ENCODE results near the gene AGAP2. TPM values are rescaled to one million over a fixed set of nuclear protein-coding genes. Genes with fewer than 3 reads are reported as not detected.

AGAP2 gene
- total RNA-seq, 1 donor from 2014 or later = 1.7 TPM

DNA sequence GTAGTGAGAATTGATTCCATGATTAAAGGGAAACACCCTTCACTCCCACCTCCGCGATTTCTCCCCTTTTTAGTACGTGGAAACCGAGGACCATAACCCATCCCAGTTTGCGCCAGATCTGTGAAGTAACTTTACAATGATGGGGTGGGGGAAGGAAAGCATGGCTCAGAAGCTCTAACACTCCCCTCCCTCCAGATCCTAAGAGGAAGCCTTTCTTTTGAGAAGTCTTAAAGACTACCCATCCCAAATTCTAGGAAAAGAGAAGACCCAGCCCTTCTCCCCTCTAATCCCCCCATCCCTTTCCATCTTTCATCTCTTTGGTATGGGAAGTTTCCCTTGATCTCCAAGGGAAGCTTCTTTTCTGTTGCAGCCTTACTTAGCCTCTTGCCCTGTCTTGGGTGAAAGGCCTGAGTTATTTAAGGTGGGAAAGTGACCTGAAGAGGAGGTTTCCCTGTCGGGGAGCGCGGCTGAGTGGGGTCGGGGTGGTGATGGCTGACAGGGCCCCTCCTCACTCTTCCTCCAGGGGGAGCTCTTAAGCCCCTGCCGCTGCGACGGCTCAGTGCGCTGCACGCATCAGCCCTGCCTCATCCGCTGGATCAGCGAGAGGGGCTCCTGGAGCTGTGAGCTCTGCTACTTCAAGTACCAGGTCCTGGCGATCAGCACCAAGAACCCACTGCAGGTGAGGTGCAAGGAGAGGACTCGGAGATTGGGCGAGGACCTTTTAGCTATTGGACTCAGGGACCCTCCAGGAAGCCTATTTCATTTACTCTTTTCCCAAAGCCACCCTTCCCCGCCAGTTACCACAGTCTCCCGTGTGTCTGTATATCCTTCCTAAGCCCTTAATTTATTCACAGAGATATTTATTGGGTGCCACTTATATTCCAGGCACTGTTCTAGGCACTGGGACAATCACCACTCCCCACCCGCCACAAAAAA lies 18.1 kb upstream of the AGAP2 start:
- TF ChIP-seq, protein P1, sequence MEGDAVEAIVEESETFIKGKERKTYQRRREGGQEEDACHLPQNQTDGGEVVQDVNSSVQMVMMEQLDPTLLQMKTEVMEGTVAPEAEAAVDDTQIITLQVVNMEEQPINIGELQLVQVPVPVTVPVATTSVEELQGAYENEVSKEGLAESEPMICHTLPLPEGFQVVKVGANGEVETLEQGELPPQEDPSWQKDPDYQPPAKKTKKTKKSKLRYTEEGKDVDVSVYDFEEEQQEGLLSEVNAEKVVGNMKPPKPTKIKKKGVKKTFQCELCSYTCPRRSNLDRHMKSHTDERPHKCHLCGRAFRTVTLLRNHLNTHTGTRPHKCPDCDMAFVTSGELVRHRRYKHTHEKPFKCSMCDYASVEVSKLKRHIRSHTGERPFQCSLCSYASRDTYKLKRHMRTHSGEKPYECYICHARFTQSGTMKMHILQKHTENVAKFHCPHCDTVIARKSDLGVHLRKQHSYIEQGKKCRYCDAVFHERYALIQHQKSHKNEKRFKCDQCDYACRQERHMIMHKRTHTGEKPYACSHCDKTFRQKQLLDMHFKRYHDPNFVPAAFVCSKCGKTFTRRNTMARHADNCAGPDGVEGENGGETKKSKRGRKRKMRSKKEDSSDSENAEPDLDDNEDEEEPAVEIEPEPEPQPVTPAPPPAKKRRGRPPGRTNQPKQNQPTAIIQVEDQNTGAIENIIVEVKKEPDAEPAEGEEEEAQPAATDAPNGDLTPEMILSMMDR (IDR thresholded peaks at IDR 0.05) = peak; percentile 82
- peak; percentile 77 for TF ChIP-seq EZH2 (IDR thresholded peaks at IDR 0.05)
- peak; percentile 65 for TF ChIP-seq EZH2phosphoT487 (IDR thresholded peaks at IDR 0.05)
- Histone ChIP-seq H3K4me1 (peaks cover 26% of the 10 kb centered on the region), H3K4me3 (peak overlapping the region; percentile 66), H3K79me2 (ENCODE audit: low read depth) (peaks cover 5% of the 10 kb centered on the region), H3K9me3 (ENCODE audit: low read depth) (no peaks in the 10 kb centered on the region), H3F3A (ENCODE audit: low read depth) (peaks cover 36% of the 10 kb centered on the region), H3K36me3 (no peaks in the 10 kb centered on the region), H3K4me2 (peak overlapping the region; percentile 95), H2AFZ (replicated peaks) (no peak overlapping the region), H3K9ac (no peak overlapping the region), H3K27ac (no peak overlapping the region), H4K20me1 (ENCODE audit: low read depth) (peaks cover 59% of the 10 kb centered on the region), H3K27me3 (peaks cover 29% of the 10 kb centered on the region)
- Mint-ChIP-seq H3K27me3 (ENCODE audit: insufficient read depth, low read depth) (peaks cover 37% of the 10 kb centered on the region), H3K27ac (peak overlapping the region; percentile 76), H3K36me3 (peaks cover 13% of the 10 kb centered on the region), H3K9me3 (peaks cover 3% of the 10 kb centered on the region), H3K4me1 (peaks cover 36% of the 10 kb centered on the region), H3K4me3 (peak overlapping the region; percentile 89)
- peak; percentile 86 for DNase-seq (ENCODE audit: low spot score)

GRCh38 chr12:57755454-57756372 lies 17.2 kb upstream of the AGAP2 start:
- H3F3A ChIP-seq (ENCODE audit: low read depth) = peaks cover 36% of the 10 kb centered on the region
- peaks cover 45% of the 10 kb centered on the region for H3K4me1 Mint-ChIP-seq
- peaks cover 49% of the 10 kb centered on the region for H4K20me1 ChIP-seq (ENCODE audit: low read depth)
- peak overlapping the region; percentile 95 for H3K4me2 ChIP-seq
- H3K79me2 ChIP-seq (ENCODE audit: low read depth) = peaks cover 15% of the 10 kb centered on the region
- H3K4me3 ChIP-seq = peak overlapping the region; percentile 66
- peaks cover 18% of the 10 kb centered on the region for H3K36me3 Mint-ChIP-seq
- TF ChIP-seq EZH2 (IDR thresholded peaks at IDR 0.05) = no peak
- no peak for TF ChIP-seq EZH2phosphoT487 (IDR thresholded peaks at IDR 0.05)
- TF ChIP-seq, protein P1 (IDR thresholded peaks at IDR 0.05) = no peak
- H3K4me1 ChIP-seq = peaks cover 31% of the 10 kb centered on the region
- peaks cover 3% of the 10 kb centered on the region for H3K9me3 Mint-ChIP-seq
- peak; percentile 50 for DNase-seq (ENCODE audit: low spot score)
- H3K4me3 Mint-ChIP-seq = peak overlapping the region; percentile 89
- H3K9me3 ChIP-seq (ENCODE audit: low read depth) = no peaks in the 10 kb centered on the region
- H3K27me3 Mint-ChIP-seq (ENCODE audit: insufficient read depth, low read depth) = peaks cover 40% of the 10 kb centered on the region
- no peak overlapping the region for H3K27ac ChIP-seq
- H3K36me3 ChIP-seq = no peaks in the 10 kb centered on the region
- H2AFZ ChIP-seq (replicated peaks) = no peak overlapping the region
- no peak overlapping the region for H3K27ac Mint-ChIP-seq
- no peak overlapping the region for H3K9ac ChIP-seq
- H3K27me3 ChIP-seq = peaks cover 29% of the 10 kb centered on the region

DNA sequence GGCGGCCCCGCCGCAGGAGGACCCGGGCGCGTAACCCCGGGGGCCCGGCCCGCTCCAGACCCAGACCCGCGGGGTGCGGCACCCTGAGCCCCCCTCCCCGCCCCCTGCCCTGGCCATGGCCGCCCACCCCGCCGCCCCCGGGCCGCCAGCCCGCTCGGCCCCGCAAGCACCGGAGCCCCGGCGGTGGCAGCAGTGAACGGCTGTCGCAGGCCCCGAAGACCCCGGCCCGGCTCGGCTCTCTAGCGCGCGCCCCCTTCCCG lies 16.6 kb upstream of the AGAP2 start:
- peak overlapping the region; percentile 95 for H3K4me2 ChIP-seq
- H3F3A ChIP-seq (ENCODE audit: low read depth) = peaks cover 36% of the 10 kb centered on the region
- no peak for DNase-seq (ENCODE audit: low spot score)
- peaks cover 3% of the 10 kb centered on the region for H3K9me3 Mint-ChIP-seq
- H3K4me3 Mint-ChIP-seq = no peak overlapping the region
- no peak overlapping the region for H3K27ac ChIP-seq
- TF ChIP-seq, protein P1 (IDR thresholded peaks at IDR 0.05) = no peak
- TF ChIP-seq EZH2phosphoT487 (IDR thresholded peaks at IDR 0.05) (no peak), EZH2 (IDR thresholded peaks at IDR 0.05) (no peak)
- peak overlapping the region; percentile 66 for H3K4me3 ChIP-seq
- H3K36me3 ChIP-seq = no peaks in the 10 kb centered on the region
- no peaks in the 10 kb centered on the region for H3K9me3 ChIP-seq (ENCODE audit: low read depth)
- H3K36me3 Mint-ChIP-seq = peaks cover 24% of the 10 kb centered on the region
- peaks cover 40% of the 10 kb centered on the region for H3K27me3 Mint-ChIP-seq (ENCODE audit: insufficient read depth, low read depth)
- peaks cover 31% of the 10 kb centered on the region for H3K4me1 ChIP-seq
- no peak overlapping the region for H3K27ac Mint-ChIP-seq
- H3K27me3 ChIP-seq = peaks cover 29% of the 10 kb centered on the region
- peaks cover 21% of the 10 kb centered on the region for H3K79me2 ChIP-seq (ENCODE audit: low read depth)
- H3K9ac ChIP-seq = no peak overlapping the region
- peaks cover 50% of the 10 kb centered on the region for H3K4me1 Mint-ChIP-seq
- no peak overlapping the region for H2AFZ ChIP-seq (replicated peaks)
- peaks cover 43% of the 10 kb centered on the region for H4K20me1 ChIP-seq (ENCODE audit: low read depth)

All from neural progenitor cell (in vitro differentiated cells).